Upper lobe of right lung (tissue), 1 donor: ENCODE data around the gene ABCC8. TPM values are rescaled to one million over a fixed set of nuclear protein-coding genes. Genes with fewer than 3 reads are reported as not detected.

Experiments used
- ATAC-seq: fragments of 200-7000 bp; cut with Tn5 transposase; one replicate; pipeline ENCODE4 v1.9.1; 2020; ENCODE audit warnings: mild to moderate bottlenecking, moderate library complexity
- DNase-seq: peaks from one replicate; pipeline ENCODE4 v3.0.0-alpha.2; 2020
- H3K27ac ChIP-seq: fragments of 200-600 bp; one replicate; pipeline ENCODE4 v1.8.0; 2022
- H3K27me3 ChIP-seq: fragments of 200-600 bp; one replicate; pipeline ENCODE4 v1.8.0; 2022; ENCODE audit warnings: mild to moderate bottlenecking
- H3K36me3 ChIP-seq: fragments of 200-600 bp; one replicate; pipeline ENCODE4 v1.8.0; 2022
- H3K4me1 ChIP-seq: fragments of 200-600 bp; one replicate; pipeline ENCODE4 v1.8.0; 2022
- H3K4me3 ChIP-seq: fragments of 200-600 bp; one replicate; pipeline ENCODE4 v1.8.0; 2022; ENCODE audit warnings: mild to moderate bottlenecking
- H3K9me3 ChIP-seq: fragments of 200-600 bp; one replicate; pipeline ENCODE4 v1.8.0; 2022
- CTCF ChIP-seq: fragments of 200-600 bp; IDR thresholded peaks from one replicate; pipeline ENCODE4 v1.8.0; 2022; ENCODE audit warnings: antibody characterized with exemption
- intact Hi-C: fragments of 100-400 bp; cut with DNase I; formaldehyde crosslinking; loops from one replicate; pipeline ENCODE4 v1.11.0; 2022
- long read RNA-seq: library from polyadenylated mRNA; unstranded; transcript quantifications from one replicate; pipeline ENCODE4 v2.0.0, GENCODE V29; 2021
- total RNA-seq: library from RNA; stranded (reverse); fragmentation: NEBNext Ultra II Directional; extraction: Animal tissue kit (Norgen Biotek cat#: 25700); gene quantifications from one replicate; pipeline ENCODE4 v1.2.1, GENCODE V29; 2021
- donor health status: DM: no; HTN: yes; CAD: no; lungs with severe emphysema.

Gene ABCC8
- 4.7 TPM for total RNA-seq
- long read RNA-seq, partial matches to known transcripts = 2 of 4 reads
- long read RNA-seq, other reads (novel, unspliced or antisense) = 2 of 4 reads

- H3K36me3 ChIP-seq = no peaks in the 10 kb centered on the region
- DNase-seq (no peak), ATAC-seq (peak; percentile 13)
- H3K9me3 ChIP-seq = no peaks in the 10 kb centered on the region
- no peak within 1 kb of the TSS for H3K27ac ChIP-seq
- H3K27me3 ChIP-seq = peaks cover 54% of the 10 kb centered on the region
- H3K4me3 ChIP-seq = peak within 1 kb of the TSS; percentile 14
- no peaks in the 10 kb centered on the region for H3K4me1 ChIP-seq
- intact Hi-C loops = no loop called here
- no peak for TF ChIP-seq CTCF
These were observed at the start of gene ABCC8 for GRCh38 chr11:17476317-17477083. TSS of gene ABCC8 (minus strand) at chr11:17476845. CDS start at chr11:17476776, 69 bp downstream.

- Histone ChIP-seq H3K36me3 (no peaks in the 10 kb centered on the region), H3K27me3 (no peaks in the 10 kb centered on the region), H3K4me1 (no peaks in the 10 kb centered on the region), H3K9me3 (no peaks in the 10 kb centered on the region), H3K27ac (no peak overlapping the region), H3K4me3 (no peak overlapping the region)
- DNase-seq = no peak
- TF ChIP-seq CTCF = no peak
- ATAC-seq = no peak
- intact Hi-C loops = no loop called here
These were observed 49.7 kb upstream of the ABCC8 start for GRCh38 chr11:17526326-17526725.

GRCh38 chr11:17525570-17525969 lies 48.9 kb upstream of the ABCC8 start:
- TF ChIP-seq CTCF = no peak
- Histone ChIP-seq H3K4me1 (no peaks in the 10 kb centered on the region), H3K4me3 (no peak overlapping the region), H3K27ac (no peak overlapping the region), H3K36me3 (no peaks in the 10 kb centered on the region), H3K9me3 (no peaks in the 10 kb centered on the region), H3K27me3 (no peaks in the 10 kb centered on the region)
- DNase-seq (no peak), ATAC-seq (no peak)
- intact Hi-C loops = no loop called here

GRCh38 chr11:17524221-17524620 lies 47.6 kb upstream of the ABCC8 start:
- no peaks in the 10 kb centered on the region for H3K27me3 ChIP-seq
- no peak for ATAC-seq
- no peak overlapping the region for H3K27ac ChIP-seq
- DNase-seq = no peak
- H3K4me1 ChIP-seq = no peaks in the 10 kb centered on the region
- no peak for TF ChIP-seq CTCF
- no peaks in the 10 kb centered on the region for H3K9me3 ChIP-seq
- no peaks in the 10 kb centered on the region for H3K36me3 ChIP-seq
- no peak overlapping the region for H3K4me3 ChIP-seq
- intact Hi-C loops = no loop called here

- Histone ChIP-seq H3K27me3 (no peaks in the 10 kb centered on the region), H3K9me3 (no peaks in the 10 kb centered on the region), H3K4me3 (no peak overlapping the region), H3K27ac (no peak overlapping the region), H3K36me3 (no peaks in the 10 kb centered on the region), H3K4me1 (no peaks in the 10 kb centered on the region)
- no peak for ATAC-seq
- TF ChIP-seq CTCF = no peak
- no peak for DNase-seq
- intact Hi-C loops = no loop called here
These were observed 46.0 kb upstream of the ABCC8 start for GRCh38 chr11:17522655-17523054.
